Prostate gland (tissue), 2 donors: ENCODE results near the gene AGPAT4. TPM values are rescaled to one million over a fixed set of nuclear protein-coding genes. Genes with fewer than 3 reads are reported as not detected.
"Not testable (repeated sequence)": the region's sequence is repeated elsewhere in the genome, so short reads cannot be mapped to it uniquely, and the experiment has no call there.

Experiments used
- DNase-seq: peaks from one replicate; pipeline ENCODE4 v3.0.0-alpha.2; 2019; ENCODE audit warnings: low spot score
- H3K27ac ChIP-seq, 2 donors: fragments of 200-600 bp; sonication (generic); 2 replicates each; pipeline ENCODE4 v1.5.1; 2017 to 2019
- H3K27me3 ChIP-seq: fragments of 200-600 bp; sonication (generic); replicated peaks from 2 replicates; pipeline ENCODE4 v1.5.1; 2019; ENCODE audit not compliant: insufficient read depth
- H3K36me3 ChIP-seq, 2 donors: fragments of 200-600 bp; sonication (generic); 1 replicate in 1 of 2; 2 replicates in 1 of 2; pipeline versions ENCODE4 v1.5.1 to v1.8.1; 2017 to 2019
- H3K4me1 ChIP-seq: fragments of 200-600 bp; sonication (generic); replicated peaks from 2 replicates; pipeline ENCODE4 v1.5.1; 2019
- H3K4me3 ChIP-seq, 2 donors: fragments of 200-600 bp; sonication (generic); 2 replicates each; pipeline ENCODE4 v1.5.1; 2017 to 2019
- H3K9me3 ChIP-seq: fragments of 200-600 bp; sonication (generic); 2 replicates; pipeline ENCODE4 v1.5.1; 2017
- POLR2A ChIP-seq: fragments of 450-650 bp; IDR thresholded peaks from one replicate; pipeline ENCODE4 v1.6.1; 2016; ENCODE audit warnings: antibody characterized with exemption, mild to moderate bottlenecking
- POLR2AphosphoS5 ChIP-seq: sonication (generic); formaldehyde crosslinking; IDR thresholded peaks from one replicate; pipeline ENCODE4 v1.6.1; 2017; ENCODE audit warnings: antibody characterized with exemption
- WGBS: methylation state at CpG from one replicate; pipeline ENCODE4 v1.1.5; 2018; 5-methylcytosine and 5-hydroxymethylcytosine counted together
- intact Hi-C: fragments of 100-400 bp; cut with DNase I; formaldehyde crosslinking; loops from one replicate; pipeline ENCODE4 v1.14.2; 2022
- total RNA-seq, 2 donors: library from RNA; depleted of rRNA; stranded (reverse); fragments of >200 nt; gene quantifications; one replicate each; pipeline ENCODE4 v1.1.0, GENCODE V29; 2016
- TF ChIP-seq, protein P1 (sequence below), 4 experiments: fragments of 200-600 bp in 2 of 4; fragments of 450-650 bp in 2 of 4; sonication (generic) in 2 of 4; IDR thresholded peaks; 1 replicate in 3 of 4; 2 replicates in 1 of 4; pipeline ENCODE4 v1.5.1; 2016 to 2019; ENCODE audit warnings: antibody characterized with exemption in 4 of 4, mild to moderate bottlenecking in 2 of 4, moderate library complexity in 2 of 4

The AGPAT4 gene
- total RNA-seq, 2 donors from 2014 or later = 1.7 to 4.2 TPM

DNA sequence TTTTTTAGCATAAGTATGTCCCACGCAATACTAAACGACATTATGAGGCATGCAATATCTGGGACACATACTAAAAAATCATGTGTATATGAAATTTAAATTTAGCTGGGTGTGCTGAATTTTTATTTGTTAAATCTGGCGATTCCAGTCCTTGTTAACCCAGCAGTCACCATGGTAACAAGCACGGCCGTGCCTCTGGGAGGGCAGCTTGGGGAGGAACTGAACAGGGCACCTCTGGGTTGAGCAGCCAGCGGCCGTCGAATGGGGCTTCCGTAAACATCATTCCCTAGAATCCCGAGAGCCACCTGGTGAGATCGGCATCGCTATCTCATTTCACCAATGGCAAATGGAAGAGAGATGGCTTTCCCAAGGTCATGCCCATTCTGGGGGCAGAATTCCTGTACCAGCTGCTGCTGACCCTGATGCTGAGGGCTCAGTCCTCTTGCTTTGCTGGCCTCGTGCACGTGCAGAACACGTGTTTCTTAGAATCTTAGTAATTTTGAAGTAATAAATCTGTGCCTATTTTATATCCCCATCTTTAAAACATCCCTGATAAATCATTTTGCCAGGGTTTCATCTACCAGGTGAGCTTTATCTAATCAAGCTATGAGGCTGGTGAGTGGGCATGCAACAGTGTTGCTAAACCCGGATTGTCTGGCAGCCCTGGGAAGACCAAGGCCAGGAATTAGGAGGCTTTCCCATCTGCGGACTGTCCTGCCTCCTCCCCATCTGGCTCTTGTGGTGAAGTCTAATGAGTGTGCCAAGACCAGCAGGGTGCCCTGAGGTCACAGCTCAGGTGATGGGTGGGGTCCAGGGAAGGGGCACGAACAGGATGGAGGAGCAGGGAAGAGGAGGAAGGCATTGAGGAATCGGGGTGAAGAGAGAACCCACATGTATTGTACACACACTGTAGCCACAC is 85.1 kb downstream of the AGPAT4 start:
- no peak for DNase-seq
- Histone ChIP-seq H3K36me3 (no peaks in the 10 kb centered on the region), H3K4me1 (no peaks in the 10 kb centered on the region), H3K9me3 (no peaks in the 10 kb centered on the region), H3K27me3 (no peaks in the 10 kb centered on the region), H3K4me3 (no peak overlapping the region), H3K27ac (no peak overlapping the region)
- WGBS = 93% methylated on average over 19 of the region's 19 CpGs
- intact Hi-C loops = no loop called here
- TF ChIP-seq POLR2A (no peak), POLR2AphosphoS5 (no peak)
- TF ChIP-seq, protein P1, sequence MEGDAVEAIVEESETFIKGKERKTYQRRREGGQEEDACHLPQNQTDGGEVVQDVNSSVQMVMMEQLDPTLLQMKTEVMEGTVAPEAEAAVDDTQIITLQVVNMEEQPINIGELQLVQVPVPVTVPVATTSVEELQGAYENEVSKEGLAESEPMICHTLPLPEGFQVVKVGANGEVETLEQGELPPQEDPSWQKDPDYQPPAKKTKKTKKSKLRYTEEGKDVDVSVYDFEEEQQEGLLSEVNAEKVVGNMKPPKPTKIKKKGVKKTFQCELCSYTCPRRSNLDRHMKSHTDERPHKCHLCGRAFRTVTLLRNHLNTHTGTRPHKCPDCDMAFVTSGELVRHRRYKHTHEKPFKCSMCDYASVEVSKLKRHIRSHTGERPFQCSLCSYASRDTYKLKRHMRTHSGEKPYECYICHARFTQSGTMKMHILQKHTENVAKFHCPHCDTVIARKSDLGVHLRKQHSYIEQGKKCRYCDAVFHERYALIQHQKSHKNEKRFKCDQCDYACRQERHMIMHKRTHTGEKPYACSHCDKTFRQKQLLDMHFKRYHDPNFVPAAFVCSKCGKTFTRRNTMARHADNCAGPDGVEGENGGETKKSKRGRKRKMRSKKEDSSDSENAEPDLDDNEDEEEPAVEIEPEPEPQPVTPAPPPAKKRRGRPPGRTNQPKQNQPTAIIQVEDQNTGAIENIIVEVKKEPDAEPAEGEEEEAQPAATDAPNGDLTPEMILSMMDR (IDR thresholded peaks at IDR 0.05) = no peak

DNA sequence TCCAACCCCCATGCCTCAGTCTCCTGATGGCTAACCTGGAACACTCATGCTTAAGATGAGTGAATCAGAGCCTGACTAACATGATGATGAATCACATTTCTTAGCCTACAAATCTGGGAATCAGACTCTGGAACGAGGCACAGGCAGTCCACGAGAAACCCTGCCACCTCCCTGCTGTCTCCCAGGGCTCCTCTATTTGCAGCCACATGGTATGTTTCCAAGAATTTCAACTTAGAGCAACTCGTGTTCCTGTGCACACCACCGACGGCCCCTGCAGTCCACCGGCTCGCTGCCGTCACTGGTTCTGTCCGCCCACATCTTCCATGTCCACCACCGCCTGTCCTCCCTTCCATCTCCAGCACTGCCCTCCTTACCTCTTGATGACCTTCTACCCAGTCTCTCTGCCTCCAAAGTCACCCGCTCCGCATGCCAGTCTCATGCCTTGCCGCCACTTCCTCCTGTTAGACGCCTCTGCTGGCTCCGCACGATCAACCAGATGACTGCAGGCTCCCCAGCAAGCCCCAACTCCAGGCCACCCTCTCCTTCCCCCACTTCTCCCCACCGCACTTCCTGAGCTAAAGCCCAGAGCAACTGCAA is 87.6 kb downstream of the AGPAT4 start:
- no peak overlapping the region for H3K4me3 ChIP-seq
- intact Hi-C loops = no loop called here
- TF ChIP-seq, protein P1 (IDR thresholded peaks at IDR 0.05) = no peak
- TF ChIP-seq POLR2AphosphoS5 (no peak), POLR2A (no peak)
- no peaks in the 10 kb centered on the region for H3K4me1 ChIP-seq
- H3K9me3 ChIP-seq = no peaks in the 10 kb centered on the region
- H3K36me3 ChIP-seq = no peaks in the 10 kb centered on the region
- no peak overlapping the region for H3K27ac ChIP-seq
- WGBS = 90% methylated on average over 17 of the region's 17 CpGs
- no peak for DNase-seq
- no peaks in the 10 kb centered on the region for H3K27me3 ChIP-seq

DNA sequence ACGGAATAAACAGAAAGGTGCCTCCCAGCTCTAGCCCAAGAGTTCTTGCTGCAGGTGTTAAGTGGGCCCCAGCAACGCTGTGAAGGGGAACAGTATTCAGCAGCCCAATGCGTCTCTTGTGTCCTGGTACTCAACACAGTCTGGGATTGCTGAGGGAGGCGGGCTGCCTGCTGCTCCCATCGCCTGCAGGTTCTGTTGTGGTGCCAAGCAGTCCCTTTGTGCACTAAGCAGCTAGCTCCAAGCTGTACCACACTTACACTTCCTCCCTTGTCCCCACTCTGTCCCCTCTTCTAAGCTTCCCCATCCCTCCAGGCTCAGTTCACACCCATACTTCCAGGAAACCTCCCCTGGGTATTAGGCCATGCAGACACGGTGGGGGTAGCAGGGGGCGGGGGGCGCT is 92.7 kb downstream of the AGPAT4 start:
- Histone ChIP-seq H3K4me3 (no peak overlapping the region), H3K27ac (no peak overlapping the region), H3K36me3 (no peaks in the 10 kb centered on the region), H3K4me1 (no peaks in the 10 kb centered on the region), H3K9me3 (no peaks in the 10 kb centered on the region), H3K27me3 (no peaks in the 10 kb centered on the region)
- intact Hi-C loops = no loop called here
- no peak for TF ChIP-seq POLR2A
- TF ChIP-seq, protein P1 (IDR thresholded peaks at IDR 0.05) = no peak
- TF ChIP-seq POLR2AphosphoS5 = no peak
- WGBS = 79% methylated on average over 8 of the region's 8 CpGs
- DNase-seq = no peak

DNA sequence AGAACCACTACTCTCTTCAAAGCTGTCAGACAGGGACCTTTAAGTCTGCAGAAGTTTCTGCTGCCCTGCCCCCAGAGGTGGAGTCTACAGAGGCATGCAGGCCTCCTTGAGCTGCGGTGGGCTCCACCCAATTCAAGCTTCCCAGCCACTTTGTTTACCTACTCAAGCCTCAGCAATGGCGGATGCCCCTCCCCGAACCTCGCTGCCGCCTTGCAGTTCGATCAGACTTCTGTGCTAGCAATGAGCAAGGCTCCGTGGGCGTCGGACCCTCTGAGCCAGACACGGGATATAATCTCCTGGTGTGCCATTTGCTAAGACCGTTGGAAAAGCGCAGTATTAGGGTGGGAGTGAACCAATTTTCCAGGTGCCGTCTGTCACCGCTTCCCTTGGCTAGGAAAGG is 95.7 kb downstream of the AGPAT4 start:
- 94% methylated on average over 14 of the region's 14 CpGs for whole genome bisulfite sequencing
- not testable (repeated sequence) for DNase-seq

DNA sequence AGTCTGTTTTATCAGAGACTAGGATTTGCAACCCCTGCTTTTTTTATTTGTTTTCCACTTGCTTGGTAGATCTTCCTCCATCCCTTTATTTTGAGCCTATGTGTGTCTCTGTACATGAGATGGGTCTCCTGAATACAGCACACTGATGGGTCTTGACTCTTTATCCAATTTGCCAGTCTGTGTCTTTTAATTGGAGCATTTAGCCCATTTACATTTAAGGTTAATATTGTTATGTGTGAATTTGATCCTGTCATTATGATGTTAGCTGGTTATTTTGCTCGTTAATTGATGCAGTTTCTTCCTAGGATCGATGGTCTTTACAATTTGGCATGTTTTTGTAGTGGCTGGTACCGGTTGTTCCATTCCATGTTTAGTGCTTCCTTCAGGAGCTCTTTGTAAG is 97.4 kb downstream of the AGPAT4 start:
- WGBS = 97% methylated on average over 3 of the region's 3 CpGs
- intact Hi-C loops, H3K36me3 ChIP-seq, H3K4me3 ChIP-seq, H3K27ac ChIP-seq, H3K27me3 ChIP-seq, DNase-seq, H3K4me1 ChIP-seq, H3K9me3 ChIP-seq: not testable (repeated sequence)

More for the DNA sequence above, 95.7 kb downstream of the AGPAT4 start:
- H3K36me3 ChIP-seq, H3K4me1 ChIP-seq, H3K9me3 ChIP-seq, intact Hi-C loops, H3K4me3 ChIP-seq, H3K27ac ChIP-seq, H3K27me3 ChIP-seq: not testable (repeated sequence)

DNA sequence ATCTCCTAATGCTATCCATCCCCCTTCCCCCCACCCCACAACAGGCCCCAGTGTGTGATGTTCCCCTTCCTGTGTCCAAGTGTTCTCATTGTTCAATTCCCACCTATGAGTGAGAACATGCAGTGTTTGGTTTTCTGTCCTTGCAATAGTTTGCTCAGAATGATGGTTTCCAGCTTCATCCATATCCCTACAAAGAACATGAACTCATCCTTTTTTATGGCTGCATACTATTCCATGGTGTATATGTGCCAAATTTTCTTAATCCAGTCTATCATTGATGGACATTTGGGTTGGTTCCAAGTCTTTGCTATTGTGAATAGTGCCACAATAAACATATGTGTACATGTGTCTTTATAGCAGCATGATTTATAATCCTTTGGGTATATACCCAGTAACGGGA is 101.1 kb downstream of the AGPAT4 start:
- H3K9me3 ChIP-seq, H3K27me3 ChIP-seq, intact Hi-C loops, H3K4me1 ChIP-seq, H3K4me3 ChIP-seq, H3K36me3 ChIP-seq, DNase-seq, H3K27ac ChIP-seq: not testable (repeated sequence)
- WGBS = 47% methylated on average over 1 of the region's 1 CpG
